Transverse colon (tissue), 4 donors: ENCODE data around the gene GABBR2. TPM values are rescaled to one million over a fixed set of nuclear protein-coding genes. Genes with fewer than 3 reads are reported as not detected.

Experiments
- DNase-seq: peaks from one replicate; pipeline ENCODE4 v3.0.0-alpha.2; 2019
- H3K27ac ChIP-seq, 4 donors: fragments of 200-600 bp; sonication (generic); 2 replicates each; pipeline ENCODE4 v1.5.1; 2016 to 2018; ENCODE audit warnings: inconsistent platforms in 4 of 4
- H3K27me3 ChIP-seq: fragments of 200-600 bp; sonication (generic); 2 replicates; pipeline ENCODE4 v1.5.1; 2017; ENCODE audit warnings: inconsistent platforms
- H3K36me3 ChIP-seq, 4 donors: fragments of 200-600 bp; sonication (generic); 2 replicates each; pipeline ENCODE4 v1.5.1; 2017 to 2019; ENCODE audit warnings: inconsistent platforms in 4 of 4
- H3K4me1 ChIP-seq, 4 donors: fragments of 200-600 bp; sonication (generic); 2 replicates each; pipeline ENCODE4 v1.5.1; 2017 to 2020; ENCODE audit warnings: inconsistent platforms in 4 of 4
- H3K4me3 ChIP-seq, 4 donors: fragments of 200-600 bp; sonication (generic); 1 replicate in 1 of 4; 2 replicates in 3 of 4; pipeline versions ENCODE4 v1.5.1 to v1.6.1; 2017 to 2019; ENCODE audit warnings: inconsistent platforms in 4 of 4
- H3K9me3 ChIP-seq, 2 donors: fragments of 200-600 bp; sonication (generic); 2 replicates each; pipeline ENCODE4 v1.5.1; 2017 to 2019; ENCODE audit warnings: inconsistent platforms in 2 of 2
- EP300 ChIP-seq: sonication (generic); formaldehyde crosslinking; IDR thresholded peaks from one replicate; pipeline ENCODE4 v1.6.1; 2017; ENCODE audit warnings: antibody characterized with exemption, low read depth
- POLR2A ChIP-seq: fragments of 450-650 bp; IDR thresholded peaks from one replicate; pipeline ENCODE4 v1.6.1; 2016; ENCODE audit warnings: antibody characterized with exemption, mild to moderate bottlenecking, moderate library complexity
- POLR2AphosphoS5 ChIP-seq, 3 donors: sonication (generic); formaldehyde crosslinking; IDR thresholded peaks; one replicate each; pipeline ENCODE4 v1.6.1; 2016; ENCODE audit warnings: antibody characterized with exemption in 3 of 3
- WGBS, 2 donors: methylation state at CpG; one replicate each; pipeline ENCODE4 v1.1.5; 2018; ENCODE audit warnings: low coverage in 1 of 2; 5-methylcytosine and 5-hydroxymethylcytosine counted together
- in situ Hi-C, 4 donors: fragments of 200-750 bp; cut with MboI; loops; one replicate each; pipeline versions ENCODE4 v1.15.0 to v1.15.1; 2017; ENCODE audit warnings: low sequenced_read_pairs in 3 of 4, low pct_ligation_motif_present in 1 of 4, low pct_unique_long_range_greater_than_20kb in 1 of 4
- intact Hi-C: fragments of 100-400 bp; cut with DNase I; formaldehyde crosslinking; loops from one replicate; pipeline ENCODE4 v1.15.1; 2023; ENCODE audit warnings: low total_unique reads
- total RNA-seq, 4 donors: library from RNA; depleted of rRNA; stranded (reverse); fragments of >200 nt; gene quantifications; one replicate each; pipeline ENCODE4 v1.1.0, GENCODE V29; 2016
- TF ChIP-seq, protein P1 (sequence below), 5 experiments: fragments of 200-600 bp in 3 of 5; fragments of 450-650 bp in 2 of 5; sonication (generic) in 3 of 5; IDR thresholded peaks; 1 replicate in 2 of 5; 2 replicates in 3 of 5; pipeline ENCODE4 v1.5.1; 2016 to 2017; ENCODE audit warnings: antibody characterized with exemption in 5 of 5, inconsistent platforms in 3 of 5, mild to moderate bottlenecking in 2 of 5, moderate library complexity in 1 of 5

GABBR2 gene
- total RNA-seq, 4 donors from 2014 or later: not detected

DNA sequence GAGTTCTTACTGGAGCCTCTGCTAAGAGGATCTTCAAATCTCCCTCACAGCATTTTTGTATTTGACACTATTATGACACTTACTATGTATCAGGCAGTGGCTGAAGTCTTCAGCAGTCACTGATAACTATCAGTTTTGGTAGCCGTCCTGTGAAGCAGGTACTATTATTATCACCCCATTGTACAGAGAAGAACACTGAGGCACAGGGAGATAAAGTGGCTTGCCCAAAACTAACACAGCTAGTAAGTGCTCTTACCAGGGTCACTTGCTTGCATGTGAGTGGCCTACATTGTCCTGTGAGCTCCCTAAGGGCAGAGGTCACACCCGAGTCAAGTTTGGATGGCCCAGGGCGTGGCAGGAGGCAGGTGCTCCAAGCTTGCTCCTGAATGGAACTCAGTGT is 16.8 kb downstream of the GABBR2 start:
- H3K27ac ChIP-seq: no peak overlapping the region
- H3K27me3 ChIP-seq: no peaks in the 10 kb centered on the region
- H3K4me3 ChIP-seq: no peak overlapping the region
- in situ Hi-C loops: loop anchor here in 1 of 4 donors (25.0 kb wide), 1 partner anchor 380 kb away; no protein-coding TSS in a partner anchor
- 92% methylated on average over 2 of the region's 3 CpGs; no CpG with 5 or more reads in 1 of the 2 donors for WGBS, 2 donors
- no peaks in the 10 kb centered on the region for H3K4me1 ChIP-seq
- intact Hi-C loops: no loop called here
- TF ChIP-seq, protein P1, sequence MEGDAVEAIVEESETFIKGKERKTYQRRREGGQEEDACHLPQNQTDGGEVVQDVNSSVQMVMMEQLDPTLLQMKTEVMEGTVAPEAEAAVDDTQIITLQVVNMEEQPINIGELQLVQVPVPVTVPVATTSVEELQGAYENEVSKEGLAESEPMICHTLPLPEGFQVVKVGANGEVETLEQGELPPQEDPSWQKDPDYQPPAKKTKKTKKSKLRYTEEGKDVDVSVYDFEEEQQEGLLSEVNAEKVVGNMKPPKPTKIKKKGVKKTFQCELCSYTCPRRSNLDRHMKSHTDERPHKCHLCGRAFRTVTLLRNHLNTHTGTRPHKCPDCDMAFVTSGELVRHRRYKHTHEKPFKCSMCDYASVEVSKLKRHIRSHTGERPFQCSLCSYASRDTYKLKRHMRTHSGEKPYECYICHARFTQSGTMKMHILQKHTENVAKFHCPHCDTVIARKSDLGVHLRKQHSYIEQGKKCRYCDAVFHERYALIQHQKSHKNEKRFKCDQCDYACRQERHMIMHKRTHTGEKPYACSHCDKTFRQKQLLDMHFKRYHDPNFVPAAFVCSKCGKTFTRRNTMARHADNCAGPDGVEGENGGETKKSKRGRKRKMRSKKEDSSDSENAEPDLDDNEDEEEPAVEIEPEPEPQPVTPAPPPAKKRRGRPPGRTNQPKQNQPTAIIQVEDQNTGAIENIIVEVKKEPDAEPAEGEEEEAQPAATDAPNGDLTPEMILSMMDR (IDR thresholded peaks at IDR 0.05): no peak
- no peak for TF ChIP-seq POLR2A
- no peak for TF ChIP-seq EP300
- TF ChIP-seq POLR2AphosphoS5 (IDR thresholded peaks at IDR 0.05): no peak
- no peaks in the 10 kb centered on the region for H3K36me3 ChIP-seq
- no peak for DNase-seq
- H3K9me3 ChIP-seq: no peaks in the 10 kb centered on the region

DNA sequence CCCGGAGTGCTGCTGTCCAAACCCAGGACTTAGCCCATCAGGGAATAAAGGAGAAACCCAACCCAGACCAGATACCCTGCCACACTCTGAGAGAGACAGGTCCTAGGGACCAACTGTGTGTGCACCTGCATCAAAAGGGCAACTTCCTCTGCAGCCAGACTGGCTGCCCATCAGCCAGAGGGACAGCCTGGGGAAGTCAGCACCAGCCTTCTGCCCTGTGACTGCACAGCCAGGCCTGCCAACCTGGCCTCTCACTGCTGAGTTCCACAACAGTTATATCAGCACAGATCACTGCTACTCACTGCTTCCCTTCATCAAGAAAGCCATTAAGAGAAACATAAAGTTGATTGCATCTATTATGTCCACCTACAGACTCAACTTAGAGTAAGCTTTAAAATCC is 18.0 kb downstream of the GABBR2 start:
- TF ChIP-seq, protein P1 (IDR thresholded peaks at IDR 0.05): no peak
- no peak for TF ChIP-seq EP300
- no peak for TF ChIP-seq POLR2AphosphoS5 (IDR thresholded peaks at IDR 0.05)
- TF ChIP-seq POLR2A: no peak
- in situ Hi-C loops (loop anchor here in 1 of 4 donors (25.0 kb wide), 1 partner anchor 378 kb away; no protein-coding TSS in a partner anchor), intact Hi-C loops (no loop called here)
- Histone ChIP-seq H3K4me1 (no peaks in the 10 kb centered on the region), H3K36me3 (no peaks in the 10 kb centered on the region), H3K4me3 (no peak overlapping the region), H3K9me3 (no peaks in the 10 kb centered on the region), H3K27ac (no peak overlapping the region), H3K27me3 (no peaks in the 10 kb centered on the region)
- no peak for DNase-seq
- 80% methylated on average over 1 of the region's 1 CpG; no CpG with 5 or more reads in 1 of the 2 donors for WGBS, 2 donors

DNA sequence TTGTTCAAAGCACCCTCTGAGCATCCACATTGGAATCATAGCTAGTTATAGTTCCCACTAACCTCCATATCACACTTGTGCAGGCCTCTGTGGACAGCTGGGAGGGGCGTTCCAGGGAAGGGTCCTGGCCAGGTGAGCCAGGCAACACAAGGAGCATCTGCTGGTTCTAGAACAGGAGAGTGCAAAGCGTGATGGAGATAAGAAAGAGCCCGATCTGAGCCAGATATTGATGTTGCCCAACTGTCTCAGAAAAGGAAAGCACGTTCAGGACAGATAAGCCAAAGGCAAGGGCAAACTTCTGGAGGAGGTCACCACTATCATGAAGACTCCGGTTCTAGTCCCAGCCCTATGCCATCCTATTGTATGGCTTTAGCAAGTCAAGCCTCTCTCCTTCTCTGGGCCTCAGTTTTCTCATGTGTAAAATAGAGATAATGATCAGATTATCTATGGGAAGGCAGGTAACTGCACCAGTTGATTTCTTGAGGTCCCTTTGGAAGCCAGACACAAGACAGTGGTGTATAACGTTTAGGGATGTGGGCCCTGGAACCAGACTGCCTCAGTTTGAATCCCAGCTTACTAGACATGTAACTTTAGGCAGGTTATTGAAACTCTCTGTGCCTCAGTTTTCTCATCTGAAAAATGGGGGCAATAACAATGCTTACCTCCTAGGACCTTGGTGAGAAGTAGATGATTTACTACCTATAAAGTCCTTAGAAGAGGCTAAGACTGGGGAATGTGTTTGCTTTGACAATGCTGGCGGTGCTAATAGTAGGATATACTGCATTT is 19.8 kb downstream of the GABBR2 start:
- Histone ChIP-seq H3K27ac (no peak overlapping the region), H3K36me3 (no peaks in the 10 kb centered on the region), H3K27me3 (no peaks in the 10 kb centered on the region), H3K9me3 (no peaks in the 10 kb centered on the region), H3K4me1 (no peaks in the 10 kb centered on the region), H3K4me3 (no peak overlapping the region)
- no peak for DNase-seq
- TF ChIP-seq POLR2A (no peak), EP300 (no peak), POLR2AphosphoS5 (IDR thresholded peaks at IDR 0.05) (no peak)
- TF ChIP-seq, protein P1 (IDR thresholded peaks at IDR 0.05): no peak
- intact Hi-C loops: no loop called here
- in situ Hi-C loops: loop anchor here in 1 of 4 donors (25.0 kb wide), 1 partner anchor 377 kb away; no protein-coding TSS in a partner anchor
- 76% methylated on average over 5 to 7 of the region's 7 CpGs for WGBS, 2 donors

DNA sequence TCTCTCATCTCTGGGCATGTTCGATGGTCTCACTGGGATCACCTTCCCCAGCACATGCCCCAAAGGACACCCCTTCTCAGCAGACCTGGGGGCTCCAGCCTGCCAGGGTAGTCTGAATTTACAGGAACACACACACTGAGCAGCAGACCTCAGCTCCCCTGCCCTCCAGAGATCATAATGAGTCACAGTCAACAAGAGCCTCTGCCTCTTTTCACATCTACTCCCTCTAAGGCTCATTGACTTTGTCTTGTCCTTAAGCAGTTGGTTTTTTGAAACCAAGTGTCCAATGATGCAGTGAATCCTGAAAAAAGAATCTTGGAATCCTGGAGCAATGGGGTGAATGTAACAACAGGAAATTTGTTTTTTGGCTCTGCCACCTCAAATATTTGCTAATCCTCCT is 20.8 kb downstream of the GABBR2 start:
- no peak overlapping the region for H3K27ac ChIP-seq
- intact Hi-C loops (no loop called here), in situ Hi-C loops (loop anchor here in 1 of 4 donors (25.0 kb wide), 1 partner anchor 376 kb away; no protein-coding TSS in a partner anchor)
- no peak for TF ChIP-seq POLR2A
- no peak for TF ChIP-seq POLR2AphosphoS5 (IDR thresholded peaks at IDR 0.05)
- no peak for TF ChIP-seq EP300
- TF ChIP-seq, protein P1 (IDR thresholded peaks at IDR 0.05): no peak
- H3K36me3 ChIP-seq: no peaks in the 10 kb centered on the region
- no peak overlapping the region for H3K4me3 ChIP-seq
- no peak for DNase-seq
- 92% methylated on average over 1 of the region's 1 CpG; no CpG with 5 or more reads in 1 of the 2 donors for WGBS, 2 donors
- no peaks in the 10 kb centered on the region for H3K27me3 ChIP-seq
- H3K9me3 ChIP-seq: no peaks in the 10 kb centered on the region
- no peaks in the 10 kb centered on the region for H3K4me1 ChIP-seq
